ENCODE measurements around the gene MKNK1.

DNA sequence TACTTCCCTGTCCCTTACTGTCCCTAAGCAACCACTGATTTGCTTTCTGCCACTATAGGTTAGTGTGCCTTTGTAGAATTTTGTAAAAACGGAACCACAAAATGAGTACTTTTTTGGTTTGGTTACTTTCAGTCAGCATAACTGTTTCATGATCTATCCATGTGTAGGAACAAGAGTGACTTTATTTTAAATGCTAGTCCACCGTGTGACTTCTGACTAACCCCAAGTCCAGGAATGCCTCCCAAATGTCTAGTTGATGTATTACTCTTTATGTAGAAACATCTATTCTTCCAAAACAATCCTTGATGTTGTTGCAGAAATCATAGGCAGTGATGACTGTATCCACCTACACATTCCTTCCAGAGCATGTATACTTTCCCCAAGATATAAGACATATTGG, 42.8 kb upstream of the MKNK1 start:
- TF ChIP-seq, protein P1, sequence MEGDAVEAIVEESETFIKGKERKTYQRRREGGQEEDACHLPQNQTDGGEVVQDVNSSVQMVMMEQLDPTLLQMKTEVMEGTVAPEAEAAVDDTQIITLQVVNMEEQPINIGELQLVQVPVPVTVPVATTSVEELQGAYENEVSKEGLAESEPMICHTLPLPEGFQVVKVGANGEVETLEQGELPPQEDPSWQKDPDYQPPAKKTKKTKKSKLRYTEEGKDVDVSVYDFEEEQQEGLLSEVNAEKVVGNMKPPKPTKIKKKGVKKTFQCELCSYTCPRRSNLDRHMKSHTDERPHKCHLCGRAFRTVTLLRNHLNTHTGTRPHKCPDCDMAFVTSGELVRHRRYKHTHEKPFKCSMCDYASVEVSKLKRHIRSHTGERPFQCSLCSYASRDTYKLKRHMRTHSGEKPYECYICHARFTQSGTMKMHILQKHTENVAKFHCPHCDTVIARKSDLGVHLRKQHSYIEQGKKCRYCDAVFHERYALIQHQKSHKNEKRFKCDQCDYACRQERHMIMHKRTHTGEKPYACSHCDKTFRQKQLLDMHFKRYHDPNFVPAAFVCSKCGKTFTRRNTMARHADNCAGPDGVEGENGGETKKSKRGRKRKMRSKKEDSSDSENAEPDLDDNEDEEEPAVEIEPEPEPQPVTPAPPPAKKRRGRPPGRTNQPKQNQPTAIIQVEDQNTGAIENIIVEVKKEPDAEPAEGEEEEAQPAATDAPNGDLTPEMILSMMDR (conservative IDR thresholded peaks at IDR 0.05), result no peak
- no peak for TF ChIP-seq EZH2 (IDR thresholded peaks at IDR 0.05; ENCODE audit: low read depth)
